Epithelial cell of prostate (primary cell): ENCODE measurements around the gene RGS3.

ENCODE experiments used
- DNase-seq: peaks from one replicate; pipeline ENCODE4 v3.0.0-alpha.2; 2011; ENCODE audit warnings: low read depth, low spot score
- H3K27ac ChIP-seq: fragments of 450-650 bp; 2 replicates; pipeline ENCODE4 v1.5.1; 2017; ENCODE audit warnings: mild to moderate bottlenecking

RGS3 gene

DNA sequence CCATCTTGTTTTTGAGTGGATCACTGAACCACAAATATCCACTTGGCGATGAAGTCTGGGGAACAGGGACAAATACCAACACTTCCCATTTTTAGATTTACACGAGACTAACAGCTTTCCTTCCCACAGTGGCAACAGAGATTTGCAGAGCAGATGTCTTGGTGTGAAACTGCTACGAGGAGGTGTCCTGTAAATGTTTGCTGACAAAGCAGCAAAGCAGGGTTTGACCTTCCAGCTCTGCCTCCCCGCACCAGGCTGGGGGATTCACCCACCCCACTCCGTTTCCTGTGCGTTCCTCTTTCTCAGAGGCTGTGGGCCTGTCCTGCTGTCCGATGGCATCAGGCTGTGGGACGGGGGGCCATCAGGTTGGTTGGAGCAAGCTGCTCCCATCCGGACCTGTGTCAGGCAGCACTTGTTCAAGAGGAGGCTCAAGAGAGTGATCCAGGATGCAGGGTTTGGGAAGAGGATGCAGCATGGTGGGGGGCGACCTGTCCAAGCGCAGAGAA, 693 bp upstream of the RGS3 start:
- no peak overlapping the region for H3K27ac ChIP-seq
- no peak for DNase-seq

DNA sequence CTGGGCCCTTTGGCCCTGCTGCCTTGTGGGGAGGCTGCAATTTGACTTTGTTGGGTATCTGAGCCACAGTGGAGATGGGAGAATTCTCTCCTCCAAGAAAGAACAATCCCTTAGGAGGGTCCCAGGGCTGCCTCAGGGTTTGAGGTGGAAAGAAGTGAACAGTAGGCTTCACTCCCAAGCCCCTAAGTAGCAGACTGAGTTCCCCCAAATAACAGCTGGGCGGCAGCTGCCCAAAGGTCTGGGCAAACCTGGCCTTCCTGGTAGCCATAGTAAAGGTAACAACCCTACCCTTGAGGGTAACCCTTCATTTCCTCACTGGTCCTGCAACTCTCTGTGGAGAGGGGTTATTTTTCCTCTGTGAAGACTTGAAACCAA, 746 bp downstream of the RGS3 start:
- no peak overlapping the region for H3K27ac ChIP-seq
- no peak for DNase-seq

DNA sequence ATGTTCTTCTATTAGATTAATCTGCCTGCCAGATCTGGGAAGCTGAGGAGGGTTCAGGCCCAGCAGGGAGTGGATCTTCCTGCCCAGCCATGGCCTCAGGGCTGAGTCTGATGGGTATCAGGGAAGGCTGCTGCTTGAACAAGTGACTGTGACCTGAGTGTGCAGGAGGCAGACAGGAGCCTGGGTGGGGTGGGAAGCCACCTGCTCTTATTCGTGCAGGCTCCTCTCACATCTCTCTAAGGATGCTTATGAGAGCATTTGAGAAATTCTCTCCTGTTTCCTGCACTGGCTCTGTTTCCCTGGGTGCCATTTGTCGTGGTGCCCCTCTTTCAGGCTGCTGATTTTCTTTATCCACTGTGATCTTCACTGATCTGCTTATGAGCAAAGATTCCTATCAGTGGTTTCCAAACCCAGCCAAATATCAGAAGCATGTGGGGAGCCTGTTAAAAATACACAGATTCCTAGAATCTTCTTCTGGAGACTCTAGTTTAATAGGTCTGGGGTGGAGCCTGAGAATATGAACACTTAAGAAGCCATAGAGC, 2.1 kb downstream of the RGS3 start:
- no peak for DNase-seq
- no peak overlapping the region for H3K27ac ChIP-seq

DNA sequence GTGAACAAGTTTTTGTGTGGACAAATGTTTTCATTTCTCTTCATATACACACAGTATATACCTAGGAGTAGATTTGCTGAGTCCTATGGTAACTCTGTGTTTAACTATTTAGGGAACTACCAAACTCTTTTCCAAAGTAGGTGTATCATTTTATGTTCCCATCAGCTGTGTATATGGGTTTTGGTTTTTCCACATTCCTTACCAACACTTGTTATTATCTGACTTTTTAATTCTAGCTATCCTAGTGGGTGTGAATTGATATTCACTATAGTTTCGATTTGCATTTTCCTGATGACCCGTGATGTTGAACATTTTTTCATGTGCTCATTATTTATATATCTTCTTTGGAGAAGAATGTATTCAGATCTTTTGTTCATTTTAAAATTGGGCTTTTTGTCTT, 3.7 kb downstream of the RGS3 start:
- no peak overlapping the region for H3K27ac ChIP-seq
- DNase-seq: no peak

DNA sequence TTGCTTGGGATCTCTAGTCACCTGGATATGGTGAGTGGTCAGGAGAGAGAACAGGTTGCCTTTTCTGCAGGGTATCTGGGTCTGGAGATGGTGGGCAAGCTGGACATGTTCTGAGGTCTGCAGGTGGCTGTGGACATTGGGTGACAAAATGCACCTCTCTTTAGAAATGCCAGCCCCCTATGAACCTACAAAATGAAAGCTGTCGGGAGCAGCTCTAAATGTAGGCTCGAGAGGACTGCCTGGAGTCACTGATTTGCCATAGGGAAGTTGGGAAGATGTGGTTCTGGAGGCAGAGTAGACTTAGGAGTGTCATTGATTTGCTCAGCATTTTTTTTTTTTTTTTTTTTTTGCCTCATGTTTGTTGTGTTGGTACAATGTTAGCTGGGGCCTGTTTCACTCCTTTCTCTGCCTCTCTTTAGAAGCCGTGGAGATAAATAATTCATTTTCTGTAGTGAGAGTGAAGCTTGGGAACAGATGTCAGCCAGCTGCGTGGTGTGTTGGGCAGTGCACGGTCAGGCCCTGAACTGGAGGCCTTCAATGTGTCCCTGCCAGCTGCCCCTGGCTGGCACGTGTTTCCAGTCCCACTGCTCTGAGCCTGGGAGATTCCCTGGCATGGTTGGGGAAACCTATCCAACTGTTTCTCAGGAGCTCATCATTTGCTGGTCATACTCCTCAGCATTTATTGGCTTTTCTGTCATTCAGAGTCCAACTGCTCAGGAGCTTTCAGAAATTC, 5.4 kb downstream of the RGS3 start:
- DNase-seq: no peak
- no peak overlapping the region for H3K27ac ChIP-seq

DNA sequence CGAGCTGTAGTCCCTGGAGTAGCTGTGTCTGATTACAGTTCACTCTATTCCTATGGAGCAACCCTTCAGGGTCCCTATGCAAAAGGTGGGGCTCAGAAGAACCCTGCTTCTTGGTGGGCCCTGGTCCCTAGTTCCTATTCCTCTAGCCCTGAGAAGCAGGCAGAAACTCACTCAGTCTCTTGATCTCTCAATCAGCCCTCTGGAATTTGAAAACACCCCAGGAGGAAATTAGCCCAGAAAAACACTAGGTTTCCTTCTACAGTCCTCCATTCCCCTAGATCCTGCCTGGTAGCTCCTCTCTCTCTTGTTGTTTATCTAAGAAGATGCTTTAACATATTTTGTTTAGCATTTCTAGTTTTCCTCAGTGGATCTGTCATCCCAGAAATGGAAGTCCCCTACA, 7.6 kb downstream of the RGS3 start:
- DNase-seq: no peak
- no peak overlapping the region for H3K27ac ChIP-seq

DNA sequence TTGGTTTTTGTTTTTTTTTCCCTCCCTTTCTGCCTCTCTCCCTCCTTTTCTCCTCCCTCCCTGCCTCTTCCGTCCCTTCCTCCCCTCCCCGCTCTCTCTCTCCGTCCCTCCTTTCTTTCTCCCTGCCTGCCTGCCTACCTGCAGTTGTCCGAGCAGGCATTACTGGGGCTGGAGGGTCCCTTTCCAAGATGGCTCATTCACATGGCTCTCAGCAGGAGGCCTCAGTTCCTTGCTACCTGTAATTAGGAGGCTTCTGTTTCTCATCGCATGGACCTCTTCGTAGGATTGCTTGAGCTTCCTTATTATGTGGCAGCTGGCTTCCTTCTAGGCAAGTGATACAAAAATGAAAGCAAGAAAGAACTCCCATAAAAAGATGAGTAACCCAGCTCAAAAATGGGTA, 8.0 kb downstream of the RGS3 start:
- DNase-seq: no peak
- H3K27ac ChIP-seq: no peak overlapping the region

DNA sequence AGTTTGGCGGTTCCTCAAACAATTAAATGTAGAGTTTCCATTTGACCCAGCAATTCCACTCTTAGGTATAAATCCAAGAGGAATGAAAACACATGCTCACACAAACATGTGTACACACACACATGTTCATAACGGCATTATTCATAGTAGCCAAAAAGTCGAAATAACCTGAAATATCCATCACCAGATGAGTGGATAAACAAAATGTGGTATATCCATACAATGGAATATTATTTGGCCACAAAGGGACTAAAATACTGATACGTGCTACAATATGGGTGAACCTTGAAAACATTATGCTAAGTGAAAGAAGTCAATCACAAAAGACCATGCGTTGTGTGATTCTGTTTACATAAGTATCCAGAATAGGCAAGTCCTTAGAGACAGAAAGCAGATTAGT, 8.7 kb downstream of the RGS3 start:
- DNase-seq: no peak
- H3K27ac ChIP-seq: no peak overlapping the region

DNA sequence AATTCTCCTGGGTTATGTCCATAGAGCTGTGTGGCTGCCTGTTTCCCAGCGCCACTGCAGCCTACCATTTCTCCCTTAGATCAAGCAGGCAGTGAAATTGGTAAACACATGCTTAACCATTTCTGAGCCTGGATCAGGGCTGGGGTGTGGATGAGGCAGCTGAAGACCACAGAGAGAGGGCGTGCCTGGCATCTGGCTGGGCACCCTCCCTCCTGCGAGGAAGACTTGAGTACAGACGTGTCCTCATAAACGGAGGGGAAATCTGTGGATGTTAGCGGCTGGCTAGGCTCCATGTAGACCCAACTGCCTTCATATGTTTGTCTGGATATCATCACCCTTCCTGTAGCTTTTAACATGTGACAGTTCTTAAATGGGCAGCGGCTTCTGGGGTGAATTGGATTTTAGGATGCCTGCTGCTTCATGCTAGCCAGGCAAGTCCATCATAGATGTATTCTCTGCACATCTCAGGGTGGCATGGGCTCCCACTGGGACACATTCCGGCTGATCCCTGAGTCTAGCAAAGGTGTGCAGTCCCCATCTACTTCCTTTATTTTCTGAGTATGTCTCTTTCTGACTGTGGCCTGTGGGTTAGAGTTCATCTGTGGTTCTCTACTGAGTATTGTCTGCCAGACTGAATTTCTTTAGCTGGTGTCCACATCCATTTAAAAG, 11.0 kb downstream of the RGS3 start:
- no peak overlapping the region for H3K27ac ChIP-seq
- DNase-seq: no peak

DNA sequence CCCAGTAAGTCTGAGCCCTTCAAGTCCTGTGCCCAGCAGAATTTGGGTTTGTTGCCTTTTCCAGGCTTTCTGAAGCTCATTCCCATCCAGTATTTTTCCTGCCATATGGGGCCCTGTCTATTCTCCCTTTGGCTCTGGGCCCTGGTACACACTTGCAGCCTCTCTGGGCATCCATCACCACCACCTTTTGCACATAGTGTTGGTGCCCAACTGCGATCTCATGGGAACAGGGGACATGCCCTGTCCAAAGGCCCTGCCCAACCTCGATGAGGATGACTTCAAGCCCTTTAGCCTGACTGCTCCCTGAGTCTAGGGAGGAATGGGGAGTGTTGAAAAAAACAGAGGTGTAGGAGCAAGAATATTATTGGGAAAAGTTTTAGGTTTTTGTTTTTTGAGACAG, 11.5 kb downstream of the RGS3 start:
- no peak for DNase-seq
- H3K27ac ChIP-seq: no peak overlapping the region

DNA sequence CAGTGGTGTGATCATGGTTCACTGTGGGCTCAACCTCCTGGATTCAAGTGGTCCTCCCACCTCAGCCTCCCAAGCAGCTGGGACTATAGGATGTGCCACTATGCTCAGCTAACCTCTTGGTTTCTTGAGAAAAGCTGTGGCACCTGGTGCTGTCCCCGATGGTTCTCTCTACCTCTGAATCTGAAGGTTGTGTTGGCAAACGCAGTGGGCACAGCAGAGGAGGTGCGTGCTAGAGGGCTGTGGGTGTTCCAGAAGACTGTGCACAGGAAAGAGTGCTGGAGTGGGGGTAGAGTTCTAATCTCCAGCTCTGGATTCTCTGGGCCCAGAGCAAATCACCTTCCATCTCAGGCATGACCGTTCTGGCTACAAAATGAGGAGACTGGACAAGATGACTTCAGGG, 12.5 kb downstream of the RGS3 start:
- no peak for DNase-seq

DNA sequence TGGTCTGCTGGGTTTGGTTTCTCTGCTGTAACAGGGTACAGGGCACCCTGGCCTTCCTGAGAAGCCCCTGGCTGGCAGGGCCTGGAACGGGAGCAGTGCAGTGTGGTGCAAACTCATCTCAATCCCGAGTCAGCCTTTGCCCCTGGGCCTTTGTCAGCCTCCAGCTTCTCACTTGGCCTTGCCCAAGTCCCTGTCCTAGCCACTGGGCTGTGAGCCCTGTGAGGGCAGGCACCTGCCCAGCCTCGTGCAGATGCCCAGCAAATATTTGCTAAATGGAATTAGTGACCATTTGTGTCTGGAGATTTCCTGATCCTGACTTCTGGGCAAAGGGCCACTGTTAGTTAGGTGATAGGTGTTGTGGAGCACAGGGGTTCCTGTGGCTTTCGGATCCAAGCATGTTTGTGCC, 13.0 kb downstream of the RGS3 start:
- no peak overlapping the region for H3K27ac ChIP-seq
- no peak for DNase-seq

More for the DNA sequence above, 12.5 kb downstream of the RGS3 start:
- no peak overlapping the region for H3K27ac ChIP-seq

DNA sequence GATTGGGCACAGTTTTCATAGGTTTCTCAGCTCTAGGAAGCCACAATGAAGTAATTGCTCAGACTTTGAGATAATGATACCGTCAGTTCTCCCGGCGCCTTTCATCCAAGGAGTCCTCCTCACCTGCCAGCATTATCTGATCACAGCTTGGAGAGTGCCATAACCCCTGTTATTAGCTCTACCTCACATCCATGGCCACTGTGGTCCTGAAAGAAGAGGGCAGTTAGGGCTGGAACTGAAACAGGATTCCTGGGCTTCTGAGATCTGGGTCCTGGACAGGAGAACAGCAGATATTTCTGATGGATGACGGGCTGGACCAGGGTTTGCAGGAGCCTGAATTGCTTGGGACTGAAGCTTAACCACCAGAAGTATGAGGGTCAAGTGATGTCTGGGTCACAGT, 13.5 kb downstream of the RGS3 start:
- no peak overlapping the region for H3K27ac ChIP-seq
- DNase-seq: no peak

DNA sequence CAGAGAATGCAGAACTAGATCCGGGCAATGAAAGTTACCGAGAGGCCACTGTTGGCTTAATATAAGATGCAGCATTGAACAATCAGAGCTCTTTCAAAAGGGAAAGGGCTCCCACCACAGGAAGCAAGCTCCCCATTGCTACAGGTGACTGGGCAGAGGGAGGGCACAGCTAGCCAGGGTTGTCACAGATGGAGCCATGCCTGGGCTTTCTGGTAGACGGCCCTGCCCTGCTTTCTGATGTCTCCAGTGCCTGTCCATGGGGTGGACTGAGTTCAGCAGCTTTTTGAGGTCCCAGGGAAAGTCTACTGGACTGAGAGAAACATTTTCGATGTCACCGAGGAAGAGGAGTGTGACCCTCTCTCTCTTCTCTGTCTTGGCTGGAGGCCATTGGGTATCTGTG, 14.1 kb downstream of the RGS3 start:
- H3K27ac ChIP-seq: no peak overlapping the region
- DNase-seq: no peak

DNA sequence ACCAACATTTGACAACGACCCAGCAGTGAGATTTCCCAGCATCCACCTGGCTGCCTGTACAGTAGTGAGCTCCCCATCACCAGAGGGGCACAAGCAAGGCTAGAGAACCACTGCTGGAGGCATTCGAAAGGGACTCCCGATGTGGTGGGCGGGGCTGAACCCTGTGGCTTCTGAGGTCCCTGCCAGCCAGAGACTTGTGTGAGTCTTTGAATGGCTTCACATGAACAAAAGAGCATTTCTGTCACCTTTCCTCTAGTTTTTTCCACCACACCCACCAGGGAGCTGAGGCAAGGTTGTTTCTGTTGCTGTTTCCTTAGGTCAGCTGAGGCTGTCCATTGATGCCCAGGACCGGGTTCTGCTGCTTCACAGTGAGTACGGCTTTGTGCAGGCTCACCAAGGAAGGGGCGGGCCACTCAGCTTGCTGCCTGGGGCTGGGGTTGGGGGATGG, 15.7 kb downstream of the RGS3 start:
- no peak for DNase-seq
- H3K27ac ChIP-seq: no peak overlapping the region

DNA sequence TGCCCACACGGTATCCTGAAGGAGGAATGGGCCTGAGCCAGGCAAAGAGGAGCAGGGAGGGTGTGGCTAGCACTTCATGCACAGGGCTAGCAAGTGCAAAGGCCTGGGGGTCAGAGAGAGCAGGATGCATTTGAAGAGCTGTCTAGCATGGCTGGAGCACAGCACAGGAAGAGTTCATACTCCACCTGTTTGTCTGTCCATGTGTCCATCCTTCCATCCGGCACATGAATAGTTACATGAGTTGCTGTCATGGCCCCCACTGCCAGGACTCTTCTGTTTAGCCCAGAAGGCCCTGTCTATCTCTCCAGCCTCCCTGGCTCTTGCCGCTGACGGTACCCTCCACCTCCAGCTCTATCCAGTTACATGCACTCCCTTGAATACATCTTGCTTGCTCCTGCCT, 17.1 kb downstream of the RGS3 start:
- H3K27ac ChIP-seq: no peak overlapping the region
- no peak for DNase-seq

DNA sequence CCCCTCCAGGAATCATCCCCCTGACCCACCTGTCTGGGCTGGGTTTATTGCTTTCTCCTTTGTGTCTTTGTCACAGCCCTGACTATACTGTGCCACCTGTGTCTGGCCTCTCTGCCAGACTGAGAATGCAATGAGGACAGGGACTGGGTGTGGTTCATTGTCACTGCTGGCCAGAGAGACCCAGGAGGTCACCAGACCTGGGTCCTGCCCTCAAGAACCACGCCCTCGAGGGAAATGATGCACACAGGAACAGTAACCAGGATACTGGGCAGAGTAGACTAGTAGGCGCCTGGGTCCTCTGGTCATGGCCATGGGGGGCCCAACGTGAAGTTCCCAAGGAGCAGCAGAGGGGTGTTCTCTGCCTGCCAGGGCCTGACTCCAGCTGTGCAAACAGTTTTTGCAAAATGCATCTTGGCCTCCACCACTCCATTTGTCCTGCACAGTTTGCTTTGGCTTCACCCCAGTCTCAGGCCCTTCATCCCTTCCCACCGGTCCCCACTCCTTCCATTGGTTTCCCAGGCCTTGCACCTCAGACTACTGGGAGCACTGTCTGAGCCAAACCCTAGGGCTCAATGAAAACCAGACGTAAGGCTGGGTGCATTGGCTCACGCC, 17.8 kb downstream of the RGS3 start:
- no peak for DNase-seq
- H3K27ac ChIP-seq: no peak overlapping the region

DNA sequence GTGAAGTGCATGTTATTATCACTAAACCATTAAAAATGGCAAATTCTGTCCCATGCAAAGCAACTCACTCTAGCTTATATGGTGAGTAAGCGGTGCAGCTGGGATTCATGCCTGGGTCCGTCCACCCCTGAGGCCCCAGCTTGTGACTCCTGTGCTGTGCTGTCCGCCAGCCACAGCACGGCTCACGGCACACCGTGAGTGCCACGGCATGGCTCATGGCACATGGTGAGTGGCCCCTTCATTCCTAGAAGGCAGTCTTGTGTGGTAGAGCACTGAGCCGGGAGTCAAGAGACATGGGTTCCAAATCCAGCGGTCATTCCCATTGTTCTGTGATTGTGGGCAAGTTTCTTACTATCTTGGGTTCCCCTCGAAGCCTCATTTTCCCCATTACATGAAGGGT, 18.8 kb downstream of the RGS3 start:
- DNase-seq: no peak

DNA sequence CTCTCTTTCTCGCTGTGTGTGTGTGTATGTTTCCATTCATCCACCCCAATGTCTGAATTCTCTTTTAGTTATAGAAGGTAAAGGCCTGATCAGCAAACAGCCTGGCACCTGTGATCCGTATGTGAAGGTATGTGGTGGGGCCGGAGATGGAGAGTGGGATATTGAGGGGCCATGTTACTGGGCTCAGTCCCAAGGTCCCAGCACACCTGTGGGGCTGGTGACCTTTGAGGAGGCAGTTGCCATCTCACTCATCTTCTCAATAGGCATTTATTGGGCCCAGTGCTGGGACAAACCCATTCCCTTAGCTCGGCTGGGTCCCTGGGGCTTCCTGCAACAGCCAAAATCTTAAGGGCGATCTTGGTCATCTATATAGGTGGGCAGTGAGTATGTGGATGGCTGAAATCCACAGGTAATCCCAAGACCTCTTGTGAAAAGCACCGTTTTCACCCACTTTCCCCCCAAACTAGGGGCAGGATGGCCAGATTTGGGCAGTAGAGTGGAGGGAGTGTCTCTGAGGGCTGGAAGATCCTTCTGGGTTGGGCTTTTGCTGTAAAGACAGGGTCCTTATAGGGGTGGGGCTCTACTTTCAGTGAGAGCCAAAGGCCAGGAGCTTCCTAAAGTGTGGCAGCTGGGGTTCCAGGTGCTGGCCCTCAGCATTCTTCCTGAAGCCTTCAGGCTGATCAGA, 19.6 kb downstream of the RGS3 start:
- DNase-seq: no peak
- H3K27ac ChIP-seq: no peak overlapping the region

More for the DNA sequence above, 18.8 kb downstream of the RGS3 start:
- H3K27ac ChIP-seq: no peak overlapping the region

DNA sequence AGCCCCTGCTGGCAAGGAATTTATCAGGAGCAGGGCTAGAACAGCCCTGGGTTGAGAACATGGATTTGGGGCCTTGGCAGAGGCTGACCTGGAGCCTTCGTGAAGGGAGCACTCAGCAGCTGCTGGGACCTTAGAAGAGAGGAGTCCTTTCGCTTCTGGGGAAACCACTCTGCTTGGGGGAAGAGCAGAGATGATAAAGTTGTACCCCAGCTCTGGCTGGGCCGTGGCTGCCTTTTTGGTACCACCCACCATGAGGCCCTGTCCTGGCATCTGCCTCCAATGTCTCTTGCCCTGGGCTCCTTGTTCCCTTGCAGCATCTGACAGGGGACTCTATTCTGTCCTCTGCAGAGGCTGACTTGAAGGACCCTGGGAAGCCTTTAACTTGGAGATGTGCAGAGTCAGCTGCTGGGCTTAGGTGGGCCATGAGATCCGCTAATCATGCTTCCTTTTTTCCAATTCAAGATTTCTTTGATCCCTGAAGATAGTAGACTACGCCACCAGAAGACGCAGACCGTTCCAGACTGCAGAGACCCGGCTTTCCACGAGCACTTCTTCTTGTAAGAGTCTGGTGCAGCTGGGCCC, 20.2 kb downstream of the RGS3 start:
- DNase-seq: no peak
- H3K27ac ChIP-seq: no peak overlapping the region
